HepG2 (cell line): ENCODE measurements around the gene ABAT. TPM values are rescaled to one million over a fixed set of nuclear protein-coding genes. Genes with fewer than 3 reads are reported as not detected.

ENCODE experiments used
- DPF2 ChIP-seq: sonication (generic); formaldehyde crosslinking; IDR thresholded peaks from 2 replicates; pipeline ENCODE4 v1.4.0; 2020; ENCODE audit warnings: mild to moderate bottlenecking, low read depth, missing genetic modification reagents, borderline replicate concordance
- ELF3 ChIP-seq: IDR thresholded peaks from 2 replicates; pipeline ENCODE4 v1.6.1; 2016; ENCODE audit warnings: missing genetic modification reagents, missing compliant biosample characterization
- JUN ChIP-seq: sonication (generic); formaldehyde crosslinking; IDR thresholded peaks from 2 replicates; pipeline ENCODE4 v1.4.0; 2020; ENCODE audit warnings: mild to moderate bottlenecking, missing genetic modification reagents
- KLF13 ChIP-seq: sonication (generic); formaldehyde crosslinking; IDR thresholded peaks from 2 replicates; pipeline ENCODE4 v1.4.0; 2020; ENCODE audit warnings: mild to moderate bottlenecking, missing genetic modification reagents
- LCORL ChIP-seq, 2 experiments: fragments of 450-650 bp in 1 of 2; sonication (generic) in 1 of 2; formaldehyde crosslinking in 1 of 2; IDR thresholded peaks; 2 replicates each; pipeline versions ENCODE4 v1.5.0 to v1.6.1; 2017 to 2020; ENCODE audit warnings: antibody characterized with exemption in 1 of 2, missing genetic modification reagents in 1 of 2
- PHF21A ChIP-seq: sonication (generic); formaldehyde crosslinking; IDR thresholded peaks from 2 replicates; pipeline ENCODE4 v1.5.0; 2020; ENCODE audit warnings: mild to moderate bottlenecking, missing genetic modification reagents
- PTBP1 ChIP-seq: fragments of 200-400 bp; formaldehyde crosslinking; IDR thresholded peaks from 2 replicates; pipeline ENCODE4 v1.6.1; 2018; ENCODE audit warnings: low read length, low read depth; ENCODE audit not compliant: poor library complexity, severe bottlenecking
- RXRB ChIP-seq: IDR thresholded peaks from 2 replicates; pipeline ENCODE4 v1.6.1; 2016; ENCODE audit warnings: borderline replicate concordance, missing genetic modification reagents, missing compliant biosample characterization
- SAFB2 ChIP-seq: sonication (generic); formaldehyde crosslinking; IDR thresholded peaks from 2 replicates; pipeline ENCODE4 v1.5.1; 2020; ENCODE audit warnings: missing genetic modification reagents, low read depth, mild to moderate bottlenecking, borderline replicate concordance
- SALL1 ChIP-seq: sonication (generic); formaldehyde crosslinking; IDR thresholded peaks from 2 replicates; pipeline ENCODE4 v1.8.0; 2022; ENCODE audit warnings: mild to moderate bottlenecking, missing genetic modification reagents
- SAP130 ChIP-seq: IDR thresholded peaks from 2 replicates; pipeline ENCODE4 v1.6.1; 2016; ENCODE audit warnings: low read depth
- TEAD3 ChIP-seq: optimal IDR thresholded peaks from 2 replicates; pipeline ENCODE3; 2016; ENCODE audit warnings: borderline replicate concordance
- ZFP90 ChIP-seq: sonication (generic); formaldehyde crosslinking; IDR thresholded peaks from 2 replicates; pipeline ENCODE4 v1.8.0; 2022; ENCODE audit warnings: missing genetic modification reagents, mild to moderate bottlenecking, inconsistent platforms, borderline replicate concordance
- ZNF451 ChIP-seq: sonication (generic); formaldehyde crosslinking; IDR thresholded peaks from 2 replicates; pipeline ENCODE4 v1.5.0; 2020; ENCODE audit warnings: mild to moderate bottlenecking, missing genetic modification reagents
- ZNF644 ChIP-seq: IDR thresholded peaks from 2 replicates; pipeline ENCODE4 v1.6.1; 2016; ENCODE audit warnings: low read depth
- ZNF790 ChIP-seq: sonication (generic); formaldehyde crosslinking; IDR thresholded peaks from 2 replicates; pipeline ENCODE4 v1.8.0; 2022; ENCODE audit warnings: missing genetic modification reagents, mild to moderate bottlenecking, borderline replicate concordance
- ZNF891 ChIP-seq: sonication (generic); formaldehyde crosslinking; IDR thresholded peaks from 2 replicates; pipeline ENCODE4 v1.5.0; 2020; ENCODE audit warnings: mild to moderate bottlenecking, missing genetic modification reagents
- ZSCAN21 ChIP-seq: sonication (generic); formaldehyde crosslinking; IDR thresholded peaks from 2 replicates; pipeline ENCODE4 v1.8.0; 2022; ENCODE audit warnings: mild to moderate bottlenecking, missing genetic modification reagents, moderate library complexity, borderline replicate concordance
- polyA plus RNA-seq, 8 experiments: library from polyadenylated mRNA; depleted of rRNA in 3 of 8; stranded (reverse) in 7 of 8; unstranded in 1 of 8; fragments of >200 nt; fragmentation: Illumina TruSeq in 4 of 8; extraction: Trizol in 4 of 8; gene quantifications; 2 replicates each; pipeline versions ENCODE4 v1.2.1 to v1.2.3, GENCODE V29; 2011 to 2016; ENCODE audit warnings: low read depth in 4 of 8, missing spikeins in 1 of 8, mixed read lengths in 1 of 8; ENCODE audit not compliant: insufficient read depth in 1 of 8
- total RNA-seq, 5 experiments: library from RNA; depleted of rRNA; stranded (reverse); fragments of >200 nt; fragmentation: Illumina TruSeq; extraction: Trizol; gene quantifications; 2 replicates each; pipeline ENCODE4 v1.2.3, GENCODE V29; 2016; ENCODE audit warnings: low read depth in 1 of 5
- TF ChIP-seq, protein P1 (sequence below): sonication (generic); formaldehyde crosslinking; conservative IDR thresholded peaks from 2 replicates; pipeline ENCODE4 v1.4.0; 2020; ENCODE audit warnings: missing genetic modification reagents
- TF ChIP-seq, protein P2 (sequence below), 2 experiments: sonication (generic) in 1 of 2; formaldehyde crosslinking in 1 of 2; IDR thresholded peaks; 2 replicates each; pipeline versions ENCODE4 v1.4.0 to v1.6.1; 2018 to 2020; ENCODE audit warnings: missing genetic modification reagents in 2 of 2, borderline replicate concordance in 1 of 2, low read depth in 1 of 2, mild to moderate bottlenecking in 1 of 2, missing biosample characterization in 1 of 2
- TF ChIP-seq, protein P3 (sequence below): sonication (generic); formaldehyde crosslinking; IDR thresholded peaks from 2 replicates; pipeline ENCODE4 v1.4.0; 2020; ENCODE audit warnings: low read depth, missing genetic modification reagents

The ABAT gene
- total and polyA plus RNA-seq, 2 of the 13 experiments (the other 11 are each of a cell fraction or from before 2014, with no cell fraction given), result 47.6 to 97.3 TPM

DNA sequence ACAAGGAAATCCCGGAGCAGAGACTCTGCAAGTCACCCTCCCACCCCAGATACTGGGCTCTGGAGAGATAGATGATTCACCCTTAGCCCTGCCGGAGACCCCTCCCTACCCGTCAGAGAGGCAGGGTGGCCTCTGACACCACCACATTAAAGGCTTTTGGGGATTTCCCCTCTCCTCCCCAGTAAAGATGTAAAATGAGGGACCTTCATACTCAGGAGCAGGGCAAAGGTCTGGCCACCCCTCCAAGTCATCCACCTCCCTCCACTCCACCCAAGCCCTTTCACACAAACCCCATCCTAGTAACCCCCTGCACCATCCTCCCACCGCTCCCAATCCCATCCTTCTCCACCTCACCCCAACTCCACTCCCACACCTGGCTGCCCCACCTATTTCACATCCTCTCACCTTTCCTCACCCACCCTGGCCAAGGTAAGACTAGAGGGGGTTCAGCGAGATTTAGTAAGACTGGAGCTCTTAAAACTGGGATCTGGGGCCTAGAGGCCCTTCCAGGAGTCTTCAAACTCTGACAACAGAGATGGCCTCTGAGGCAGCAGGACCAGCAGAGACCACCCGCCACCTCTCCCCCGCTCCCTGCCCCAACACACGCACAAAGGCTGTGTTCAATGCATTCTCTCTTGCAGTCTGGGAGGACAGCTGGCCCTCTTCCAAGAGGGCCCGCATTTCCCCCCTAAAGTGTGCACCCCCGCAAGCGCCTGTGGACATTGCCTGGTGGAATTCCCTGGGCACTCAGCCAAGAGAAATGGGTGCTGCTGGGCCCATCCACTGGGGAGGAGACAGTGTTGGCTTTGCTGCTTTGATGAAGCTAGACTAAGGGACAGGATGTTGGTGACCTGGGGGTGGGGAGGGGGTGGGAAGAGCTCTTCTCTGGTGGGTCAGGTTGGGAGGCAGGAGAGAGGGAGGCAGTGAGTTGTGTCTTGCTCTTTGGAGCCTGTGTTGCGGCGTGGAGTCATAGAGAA is 1.1 kb downstream of the ABAT start (continued):
- TF ChIP-seq ZNF644 (CRISPR knock-in tag) (peak; percentile 94), SAP130 (CRISPR knock-in tag) (peak; percentile 82), PTBP1 (peak; percentile 85), ELF3 (peak; percentile 51), KLF13 (0 out of 2 replicates have a peak, but pooled peaks have one; percentile 65), ZNF790 (CRISPR knock-in tag) (no peak), ZNF451 (CRISPR knock-in tag) (no peak), TEAD3 (CRISPR knock-in tag) (peak; percentile 79), ZNF891 (CRISPR knock-in tag) (no peak), PHF21A (CRISPR knock-in tag) (peak; percentile 91), ZFP90 (CRISPR knock-in tag) (0 out of 2 replicates have a peak, but pooled peaks have one; percentile 33), SALL1 (CRISPR knock-in tag) (peak; percentile 87), RXRB (CRISPR knock-in tag) (peak; percentile 68; the same call in 1 of the 2 replicates), ZSCAN21 (0 out of 2 replicates have a peak, but pooled peaks have one; percentile 16), LCORL (IDR thresholded peaks at IDR 0.05) (no peak), LCORL (CRISPR knock-in tag; IDR thresholded peaks at IDR 0.05) (peak; percentile 17; the same call in 1 of the 2 replicates), DPF2 (CRISPR knock-in tag) (peak; percentile 61; the same call in 1 of the 2 replicates), SAFB2 (CRISPR knock-in tag) (0 out of 2 replicates have a peak, but pooled peaks have one; percentile 80), JUN (CRISPR knock-in tag) (no peak)
- TF ChIP-seq, protein P1, sequence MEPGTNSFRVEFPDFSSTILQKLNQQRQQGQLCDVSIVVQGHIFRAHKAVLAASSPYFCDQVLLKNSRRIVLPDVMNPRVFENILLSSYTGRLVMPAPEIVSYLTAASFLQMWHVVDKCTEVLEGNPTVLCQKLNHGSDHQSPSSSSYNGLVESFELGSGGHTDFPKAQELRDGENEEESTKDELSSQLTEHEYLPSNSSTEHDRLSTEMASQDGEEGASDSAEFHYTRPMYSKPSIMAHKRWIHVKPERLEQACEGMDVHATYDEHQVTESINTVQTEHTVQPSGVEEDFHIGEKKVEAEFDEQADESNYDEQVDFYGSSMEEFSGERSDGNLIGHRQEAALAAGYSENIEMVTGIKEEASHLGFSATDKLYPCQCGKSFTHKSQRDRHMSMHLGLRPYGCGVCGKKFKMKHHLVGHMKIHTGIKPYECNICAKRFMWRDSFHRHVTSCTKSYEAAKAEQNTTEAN (CRISPR knock-in tag), result peak; percentile 48; the same call in 1 of the 2 replicates
- TF ChIP-seq, protein P2, sequence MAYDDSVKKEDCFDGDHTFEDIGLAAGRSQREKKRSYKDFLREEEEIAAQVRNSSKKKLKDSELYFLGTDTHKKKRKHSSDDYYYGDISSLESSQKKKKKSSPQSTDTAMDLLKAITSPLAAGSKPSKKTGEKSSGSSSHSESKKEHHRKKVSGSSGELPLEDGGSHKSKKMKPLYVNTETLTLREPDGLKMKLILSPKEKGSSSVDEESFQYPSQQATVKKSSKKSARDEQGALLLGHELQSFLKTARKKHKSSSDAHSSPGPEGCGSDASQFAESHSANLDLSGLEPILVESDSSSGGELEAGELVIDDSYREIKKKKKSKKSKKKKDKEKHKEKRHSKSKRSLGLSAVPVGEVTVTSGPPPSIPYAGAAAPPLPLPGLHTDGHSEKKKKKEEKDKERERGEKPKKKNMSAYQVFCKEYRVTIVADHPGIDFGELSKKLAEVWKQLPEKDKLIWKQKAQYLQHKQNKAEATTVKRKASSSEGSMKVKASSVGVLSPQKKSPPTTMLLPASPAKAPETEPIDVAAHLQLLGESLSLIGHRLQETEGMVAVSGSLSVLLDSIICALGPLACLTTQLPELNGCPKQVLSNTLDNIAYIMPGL (CRISPR knock-in tag; IDR thresholded peaks at IDR 0.05; ENCODE audit: borderline replicate concordance in 1 of 2, low read depth in 1 of 2), result no peak
- TF ChIP-seq, protein P3, sequence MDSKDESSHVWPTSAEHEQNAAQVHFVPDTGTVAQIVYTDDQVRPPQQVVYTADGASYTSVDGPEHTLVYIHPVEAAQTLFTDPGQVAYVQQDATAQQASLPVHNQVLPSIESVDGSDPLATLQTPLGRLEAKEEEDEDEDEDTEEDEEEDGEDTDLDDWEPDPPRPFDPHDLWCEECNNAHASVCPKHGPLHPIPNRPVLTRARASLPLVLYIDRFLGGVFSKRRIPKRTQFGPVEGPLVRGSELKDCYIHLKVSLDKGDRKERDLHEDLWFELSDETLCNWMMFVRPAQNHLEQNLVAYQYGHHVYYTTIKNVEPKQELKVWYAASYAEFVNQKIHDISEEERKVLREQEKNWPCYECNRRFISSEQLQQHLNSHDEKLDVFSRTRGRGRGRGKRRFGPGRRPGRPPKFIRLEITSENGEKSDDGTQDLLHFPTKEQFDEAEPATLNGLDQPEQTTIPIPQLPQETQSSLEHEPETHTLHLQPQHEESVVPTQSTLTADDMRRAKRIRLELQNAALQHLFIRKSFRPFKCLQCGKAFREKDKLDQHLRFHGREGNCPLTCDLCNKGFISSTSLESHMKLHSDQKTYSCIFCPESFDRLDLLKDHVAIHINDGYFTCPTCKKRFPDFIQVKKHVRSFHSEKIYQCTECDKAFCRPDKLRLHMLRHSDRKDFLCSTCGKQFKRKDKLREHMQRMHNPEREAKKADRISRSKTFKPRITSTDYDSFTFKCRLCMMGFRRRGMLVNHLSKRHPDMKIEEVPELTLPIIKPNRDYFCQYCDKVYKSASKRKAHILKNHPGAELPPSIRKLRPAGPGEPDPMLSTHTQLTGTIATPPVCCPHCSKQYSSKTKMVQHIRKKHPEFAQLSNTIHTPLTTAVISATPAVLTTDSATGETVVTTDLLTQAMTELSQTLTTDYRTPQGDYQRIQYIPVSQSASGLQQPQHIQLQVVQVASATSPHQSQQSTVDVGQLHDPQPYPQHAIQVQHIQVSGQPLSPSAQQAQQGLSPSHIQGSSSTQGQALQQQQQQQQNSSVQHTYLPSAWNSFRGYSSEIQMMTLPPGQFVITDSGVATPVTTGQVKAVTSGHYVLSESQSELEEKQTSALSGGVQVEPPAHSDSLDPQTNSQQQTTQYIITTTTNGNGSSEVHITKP (CRISPR knock-in tag), result peak; percentile 89
